DMS153 (cell line): ENCODE measurements around the gene CST5.
"Not testable (repeated sequence)": the region's sequence is repeated elsewhere in the genome, so short reads cannot be mapped to it uniquely, and the experiment has no call there.

ENCODE experiments used
- DNase-seq: peaks from one replicate; lab custom pipeline; 2025; lab: John Stamatoyannopoulos, UW

The CST5 gene

GRCh38 chr20:23879328-23879798 lies at the start of gene CST5:
Gene CST5, minus strand, starts transcription at chr20:23879748. Its CDS starts 72 bp downstream, at chr20:23879676.
- no peak for DNase-seq

GRCh38 chr20:23928788-23929187 lies 49.2 kb upstream of the CST5 start:
- no peak for DNase-seq

- DNase-seq: no peak
These were observed 48.8 kb upstream of the CST5 start for GRCh38 chr20:23928353-23928752.

DNA sequence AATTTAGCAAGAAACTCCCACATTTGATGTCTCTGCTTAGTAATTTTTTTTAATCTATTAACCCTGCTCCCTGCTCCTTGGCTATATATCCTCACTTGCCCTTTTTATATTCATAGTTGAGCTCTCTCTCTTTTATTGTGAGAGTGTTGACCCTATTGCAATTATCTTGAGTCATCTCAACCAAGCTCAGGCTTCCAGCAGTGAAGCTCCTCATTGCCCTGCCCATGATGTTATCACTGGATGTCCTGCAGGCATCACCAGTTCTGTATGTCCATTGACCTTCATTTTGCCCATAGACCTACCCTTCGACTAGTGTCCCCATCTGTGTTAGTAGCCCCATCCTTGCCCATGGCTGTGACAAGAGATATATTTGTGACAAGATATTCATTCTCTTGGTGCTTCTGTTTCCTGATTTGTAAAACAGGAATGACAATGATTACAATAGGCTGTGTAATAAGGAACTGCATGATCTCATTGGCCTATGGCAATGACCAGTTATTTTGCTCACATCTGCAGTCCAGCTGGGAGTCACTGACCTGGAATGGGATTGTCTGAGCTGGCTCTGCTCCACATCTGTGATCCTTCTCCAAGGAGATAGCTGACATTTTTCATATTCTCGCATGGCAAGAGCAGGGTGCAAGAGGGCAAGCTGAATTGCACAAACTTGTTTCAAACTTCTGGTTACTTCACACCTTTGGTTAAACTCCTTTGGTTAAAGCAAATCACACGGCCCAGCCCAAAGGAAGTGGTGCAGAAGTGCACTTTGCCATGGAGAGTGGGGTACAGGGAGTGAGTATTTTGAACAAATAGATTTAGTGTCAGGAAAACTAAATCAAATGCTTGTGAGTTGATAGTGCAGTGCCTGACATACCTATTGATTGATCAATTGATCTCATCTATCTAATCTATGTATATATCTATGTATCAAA lies 47.7 kb upstream of the CST5 start:
- DNase-seq: no peak

- no peak for DNase-seq
These were observed 47.0 kb upstream of the CST5 start for GRCh38 chr20:23926526-23926880.

GRCh38 chr20:23925789-23926525 lies 46.4 kb upstream of the CST5 start:
- no peak for DNase-seq

DNA sequence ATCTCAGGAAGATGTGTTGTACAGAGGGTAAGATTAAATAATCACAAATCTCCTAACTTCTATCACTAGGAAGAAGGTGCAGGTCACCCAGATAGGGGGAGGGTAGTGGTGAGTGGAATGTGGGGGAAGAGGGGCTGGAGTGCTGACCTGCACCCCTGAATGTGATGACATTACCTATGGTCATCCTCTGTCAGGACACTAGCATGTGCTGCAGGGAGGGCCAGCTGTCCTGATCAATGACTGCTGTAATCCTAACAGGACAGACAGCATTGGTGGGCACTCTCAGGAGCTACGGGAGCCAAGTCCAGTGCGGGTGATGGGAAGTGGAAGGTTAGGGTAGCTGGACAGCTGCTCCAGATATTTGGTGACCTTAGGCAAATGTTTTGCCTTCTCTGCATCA lies 45.2 kb upstream of the CST5 start:
- DNase-seq: no peak

DNA sequence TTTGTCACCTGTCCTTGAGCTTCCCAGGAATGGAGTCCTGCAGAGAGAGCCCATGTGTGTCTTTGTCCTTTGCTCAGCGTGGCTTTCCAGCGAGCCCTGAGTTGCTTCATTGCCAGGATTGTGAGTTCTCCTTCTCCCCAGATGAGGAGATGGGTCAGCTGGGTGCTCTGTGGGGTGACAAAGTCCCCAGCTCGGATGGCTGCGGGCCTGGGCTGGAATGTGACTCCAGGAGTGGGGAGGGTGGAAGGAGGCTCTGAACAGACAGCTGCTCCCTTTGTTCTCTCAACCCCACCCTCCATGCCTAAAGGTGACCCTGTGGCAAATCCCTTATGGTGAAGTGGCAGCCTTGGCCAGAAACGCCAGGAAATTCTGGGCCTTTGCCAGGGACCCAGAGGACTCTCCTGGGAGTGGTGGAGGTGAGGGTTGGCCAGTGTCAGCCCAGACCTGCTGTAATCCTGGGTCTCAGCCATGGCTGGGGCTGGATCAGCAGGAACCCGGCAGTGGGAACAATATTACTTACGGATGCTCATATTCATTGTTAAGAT lies 44.4 kb upstream of the CST5 start:
- DNase-seq: peak; percentile 51

GRCh38 chr20:23923311-23923710 lies 43.8 kb upstream of the CST5 start:
- no peak for DNase-seq

DNA sequence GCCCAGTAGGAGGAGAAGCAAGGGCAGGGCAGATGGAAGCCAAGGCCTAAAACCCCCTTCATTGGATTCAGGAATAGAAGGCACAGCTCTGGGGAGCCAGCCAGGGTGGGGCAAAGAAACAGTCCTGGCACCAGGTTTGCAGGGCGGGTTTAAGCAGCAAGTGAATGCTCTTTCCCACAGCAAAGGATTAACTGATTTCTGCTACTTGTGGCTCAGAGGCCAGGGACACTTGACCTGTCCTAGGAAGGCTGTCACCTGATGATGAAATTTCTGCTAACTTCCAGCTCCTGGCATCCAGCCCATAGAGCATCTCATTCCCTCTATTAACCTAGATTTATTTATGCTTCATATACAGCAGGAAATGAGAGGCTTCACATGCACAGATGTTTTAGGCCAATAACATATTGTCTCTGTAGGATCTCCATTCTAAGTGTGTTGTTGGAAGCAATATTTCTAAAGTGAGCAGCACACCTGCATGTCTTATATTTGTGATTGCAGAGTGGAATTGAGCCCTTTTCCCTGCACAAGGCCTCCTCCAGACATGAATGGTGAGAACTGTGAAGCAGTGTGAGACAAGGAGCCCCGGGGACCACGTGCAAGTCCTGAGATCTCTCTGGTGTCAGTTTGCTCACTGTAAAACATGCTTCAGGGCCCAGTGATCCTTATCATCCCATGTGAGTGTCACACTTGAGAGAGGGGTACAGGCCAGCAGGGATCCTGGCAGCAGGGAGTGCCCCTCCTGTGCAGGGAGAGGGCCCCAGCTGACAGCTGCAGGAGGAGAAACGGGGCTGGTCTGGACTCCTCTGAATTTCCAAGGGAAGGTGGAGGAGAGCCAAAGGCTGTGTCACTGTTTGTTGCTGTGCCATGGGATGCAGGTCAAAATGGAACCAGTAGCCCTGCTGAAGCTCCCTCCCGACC lies 41.1 kb upstream of the CST5 start:
- no peak for DNase-seq

- no peak for DNase-seq
These were observed 39.3 kb upstream of the CST5 start for GRCh38 chr20:23918896-23919295.

DNA sequence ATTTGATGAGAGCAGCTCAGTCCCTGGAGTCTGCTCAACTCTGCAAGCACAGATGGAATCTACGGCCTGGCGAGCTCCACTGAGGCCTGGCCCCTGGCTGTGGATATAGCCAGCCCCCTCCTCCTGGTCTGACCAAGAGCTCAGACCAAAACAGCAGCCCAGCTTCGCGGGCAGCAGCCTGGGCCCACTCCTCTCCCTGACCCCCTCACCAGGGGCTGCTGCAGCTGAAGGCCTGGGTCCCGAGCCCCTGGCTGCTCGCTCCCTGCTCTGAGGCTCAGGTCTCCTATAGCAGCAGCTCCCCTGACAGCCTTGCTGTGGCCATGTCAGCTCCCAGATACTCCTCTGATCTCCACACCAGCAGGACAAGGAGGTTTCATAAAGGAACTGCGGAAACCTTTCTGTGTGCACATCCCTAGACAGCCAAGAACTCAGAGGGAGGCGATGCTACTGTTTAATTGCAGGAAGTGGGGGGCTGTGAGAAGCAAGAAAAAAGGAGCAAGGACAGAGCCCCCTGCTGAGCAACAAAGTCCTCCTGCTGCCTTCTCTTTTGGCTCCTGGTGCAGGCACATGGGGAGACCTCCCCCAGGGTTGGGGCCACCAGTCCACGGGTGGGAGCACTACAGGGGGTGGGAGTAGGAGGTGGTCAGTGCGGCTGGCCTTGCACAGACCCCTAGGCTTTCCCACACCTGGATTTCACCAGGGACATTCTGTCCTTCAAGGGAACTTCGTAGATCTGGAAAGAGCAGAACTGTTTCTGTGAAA lies 38.7 kb upstream of the CST5 start:
- DNase-seq: no peak

DNA sequence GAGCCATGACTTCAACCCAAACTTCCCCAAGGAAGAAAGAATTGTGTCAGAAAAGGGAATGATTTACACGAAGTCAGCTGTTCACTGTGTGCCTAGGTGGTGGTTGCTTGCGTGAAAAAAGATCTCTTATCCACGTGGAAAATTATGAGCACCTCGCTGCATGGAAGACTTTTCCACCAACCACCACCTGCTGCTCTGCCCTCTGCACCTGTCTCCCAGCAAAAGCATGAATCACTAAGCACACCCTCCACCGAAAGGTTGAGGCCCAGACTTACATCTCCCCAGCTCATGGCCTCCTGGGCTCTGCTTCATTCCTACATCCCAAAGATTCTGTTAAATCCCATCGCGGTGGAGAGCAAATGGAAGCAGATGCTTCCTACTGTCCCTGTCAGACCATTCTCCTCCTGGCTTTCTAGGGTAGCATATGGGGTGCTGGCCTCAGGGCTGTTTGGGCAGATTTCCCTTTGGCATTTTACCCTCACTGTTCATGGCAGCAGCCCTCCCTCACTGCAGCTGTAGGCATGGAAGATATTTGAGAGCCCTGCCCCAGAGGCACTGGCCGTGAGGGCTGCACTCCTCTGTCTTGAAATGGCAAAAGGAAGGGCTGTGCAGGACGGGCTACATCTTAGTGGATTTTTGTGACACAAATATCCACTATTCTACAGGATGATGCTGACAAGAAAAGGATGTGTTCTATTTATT lies 37.6 kb upstream of the CST5 start:
- no peak for DNase-seq

DNA sequence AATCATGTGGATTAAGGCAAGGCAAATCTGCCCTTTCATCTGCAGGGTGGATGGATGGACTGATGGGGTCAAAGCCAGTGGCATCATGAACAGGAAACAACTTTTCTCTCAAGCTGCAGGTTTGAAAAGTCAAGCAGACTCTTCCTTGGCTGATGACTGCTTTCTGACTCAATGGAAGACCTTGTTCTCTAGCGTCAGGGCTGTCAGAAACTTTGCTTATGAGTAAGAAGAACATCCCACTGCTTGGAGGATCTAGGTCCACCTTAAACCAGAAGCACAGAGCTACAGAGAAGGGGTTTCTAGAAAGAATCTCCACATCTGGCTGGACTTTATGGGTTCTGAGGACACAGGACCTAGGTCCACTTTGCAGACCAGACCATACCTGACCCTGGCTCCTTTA lies 36.3 kb upstream of the CST5 start:
- no peak for DNase-seq

GRCh38 chr20:23914469-23914868 lies 34.9 kb upstream of the CST5 start:
- DNase-seq: not testable (repeated sequence)

DNA sequence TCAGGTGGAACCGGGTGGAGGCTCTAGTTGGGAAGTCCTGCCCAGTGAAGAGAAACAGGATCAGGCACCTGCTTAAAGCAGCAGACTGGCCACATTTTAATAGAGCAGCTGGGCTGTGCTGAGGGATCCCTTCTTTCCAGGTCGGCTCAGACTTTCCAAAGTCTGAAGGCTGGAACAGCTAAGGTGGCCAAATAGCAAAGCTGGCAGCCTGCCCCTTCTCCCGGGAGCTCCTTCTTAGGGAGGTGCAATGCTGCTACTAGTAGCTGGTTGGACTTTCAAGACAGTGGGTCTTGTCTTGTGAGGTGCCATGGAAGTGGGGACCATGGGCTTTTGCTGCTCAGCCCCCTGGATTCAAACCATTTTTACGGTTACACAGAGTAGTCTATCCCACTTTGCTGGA lies 30.7 kb upstream of the CST5 start:
- DNase-seq: no peak

GRCh38 chr20:23909390-23909789 lies 29.8 kb upstream of the CST5 start:
- DNase-seq: no peak

GRCh38 chr20:23907579-23907978 lies 28.0 kb upstream of the CST5 start:
- no peak for DNase-seq

DNA sequence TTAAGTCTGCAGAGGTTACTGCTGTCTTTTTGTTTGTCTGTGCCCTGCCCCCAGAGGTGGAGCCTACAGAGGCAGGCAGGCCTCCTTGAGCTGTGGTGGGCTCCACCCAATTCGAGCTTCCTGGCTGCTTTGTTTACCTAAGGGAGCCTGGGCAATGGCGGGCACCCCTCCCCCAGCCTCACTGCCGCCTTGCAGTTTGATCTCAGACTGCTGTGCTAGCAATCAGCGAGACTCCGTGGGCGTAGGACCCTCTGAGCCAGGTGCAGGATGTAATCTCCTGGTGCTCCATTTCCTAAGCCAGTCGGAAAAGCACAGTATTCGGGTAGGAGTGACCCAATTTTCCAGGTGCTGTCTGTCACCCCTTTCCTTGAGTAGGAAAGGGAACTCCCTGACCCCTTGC lies 22.8 kb upstream of the CST5 start:
- not testable (repeated sequence) for DNase-seq

GRCh38 chr20:23890867-23891266 lies 11.3 kb upstream of the CST5 start:
- not testable (repeated sequence) for DNase-seq
